Kidney epithelial cell (primary cell): ENCODE data around the gene ZNF98. TPM values are rescaled to one million over a fixed set of nuclear protein-coding genes. Genes with fewer than 3 reads are reported as not detected.

Experiments used
- DNase-seq: peaks from one replicate; pipeline ENCODE4 v3.0.0-alpha.2; 2010; ENCODE audit warnings: low read depth
- H3K27me3 ChIP-seq: 2 replicates; pipeline ENCODE4 v1.6.0; 2011; ENCODE audit warnings: low read length; ENCODE audit not compliant: control insufficient read depth, insufficient read depth
- H3K36me3 ChIP-seq: 2 replicates; pipeline ENCODE4 v1.5.1; 2011; ENCODE audit warnings: low read length; ENCODE audit not compliant: control insufficient read depth, insufficient read depth
- H3K4me3 ChIP-seq: 2 replicates; pipeline ENCODE4 v1.5.1; 2011; ENCODE audit warnings: low read depth, mild to moderate bottlenecking, control low read depth, low read length
- total RNA-seq: library from RNA; depleted of rRNA; stranded (reverse); fragments of >200 nt; gene quantifications from 2 replicates; pipeline ENCODE4 v1.2.3, GENCODE V29; 2015
- TF ChIP-seq, protein P1 (sequence below): IDR thresholded peaks from 2 replicates; pipeline ENCODE4 v1.5.1; 2011; ENCODE audit warnings: mild to moderate bottlenecking, moderate library complexity, low read length, control low read depth, inconsistent platforms; ENCODE audit not compliant: insufficient read depth, poor library complexity, severe bottlenecking

ZNF98 gene
- total RNA-seq = 0.34 and 3.0 TPM in 2 replicates

DNA sequence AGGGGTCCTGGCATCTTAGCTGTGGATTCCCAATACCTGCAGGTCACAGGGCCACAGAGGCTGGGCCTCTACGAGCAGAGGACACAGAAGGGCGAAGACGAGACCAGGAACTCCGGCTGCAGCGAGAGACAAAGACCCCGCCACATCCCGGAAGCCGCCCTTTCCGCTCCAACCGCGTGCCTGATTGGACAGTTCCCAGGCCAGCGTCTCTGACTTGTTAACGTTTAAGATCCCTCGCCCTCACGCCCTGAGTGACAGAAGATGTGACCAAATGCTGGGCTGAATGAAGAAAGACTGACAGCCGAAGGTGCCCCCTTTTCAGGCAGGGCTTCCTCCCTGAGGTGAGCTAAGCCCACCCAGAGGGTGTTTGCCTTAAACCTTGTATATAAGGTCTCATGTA lies at the start of gene ZNF98:
TSS of gene ZNF98 (minus strand) at position 136 of the 400 bp plus-strand sequence. CDS start at position 14, 122 bp downstream.
- H3K4me3 ChIP-seq = no peak within 1 kb of the TSS

DNA sequence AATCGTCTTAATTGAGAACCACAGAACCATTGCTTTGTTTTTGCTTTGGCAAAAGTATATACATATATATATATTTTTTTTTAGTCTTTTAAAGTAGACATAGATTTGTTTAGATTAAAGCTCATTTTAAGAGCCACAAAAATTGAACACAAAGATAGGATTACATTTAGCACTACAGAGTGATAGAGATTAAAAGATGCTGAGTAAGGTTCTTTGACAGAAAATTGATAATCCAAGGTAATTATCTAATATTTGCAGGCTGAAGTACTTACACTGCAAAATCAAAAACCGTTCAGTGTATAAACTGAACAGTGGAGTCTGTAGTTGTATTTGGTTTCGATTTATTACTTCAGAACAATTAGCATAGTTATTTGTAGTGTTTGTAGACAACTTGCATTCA lies 24.5 kb upstream of the ZNF98 start:
- TF ChIP-seq, protein P1, sequence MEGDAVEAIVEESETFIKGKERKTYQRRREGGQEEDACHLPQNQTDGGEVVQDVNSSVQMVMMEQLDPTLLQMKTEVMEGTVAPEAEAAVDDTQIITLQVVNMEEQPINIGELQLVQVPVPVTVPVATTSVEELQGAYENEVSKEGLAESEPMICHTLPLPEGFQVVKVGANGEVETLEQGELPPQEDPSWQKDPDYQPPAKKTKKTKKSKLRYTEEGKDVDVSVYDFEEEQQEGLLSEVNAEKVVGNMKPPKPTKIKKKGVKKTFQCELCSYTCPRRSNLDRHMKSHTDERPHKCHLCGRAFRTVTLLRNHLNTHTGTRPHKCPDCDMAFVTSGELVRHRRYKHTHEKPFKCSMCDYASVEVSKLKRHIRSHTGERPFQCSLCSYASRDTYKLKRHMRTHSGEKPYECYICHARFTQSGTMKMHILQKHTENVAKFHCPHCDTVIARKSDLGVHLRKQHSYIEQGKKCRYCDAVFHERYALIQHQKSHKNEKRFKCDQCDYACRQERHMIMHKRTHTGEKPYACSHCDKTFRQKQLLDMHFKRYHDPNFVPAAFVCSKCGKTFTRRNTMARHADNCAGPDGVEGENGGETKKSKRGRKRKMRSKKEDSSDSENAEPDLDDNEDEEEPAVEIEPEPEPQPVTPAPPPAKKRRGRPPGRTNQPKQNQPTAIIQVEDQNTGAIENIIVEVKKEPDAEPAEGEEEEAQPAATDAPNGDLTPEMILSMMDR = no peak
- DNase-seq = no peak

More for the DNA sequence above, at the start of gene ZNF98:
- DNase-seq = no peak
- TF ChIP-seq, protein P1 = no peak
- no peaks in the 10 kb centered on the region for H3K36me3 ChIP-seq
- H3K27me3 ChIP-seq = no peaks in the 10 kb centered on the region

GRCh38 chr19:22438011-22438410 lies 15.9 kb upstream of the ZNF98 start:
- no peak for DNase-seq
- TF ChIP-seq, protein P1 = no peak
- Histone ChIP-seq H3K27me3 (no peaks in the 10 kb centered on the region), H3K4me3 (no peak overlapping the region), H3K36me3 (no peaks in the 10 kb centered on the region)

More for the DNA sequence above, 24.5 kb upstream of the ZNF98 start:
- no peaks in the 10 kb centered on the region for H3K27me3 ChIP-seq
- H3K36me3 ChIP-seq = no peaks in the 10 kb centered on the region
- no peak overlapping the region for H3K4me3 ChIP-seq

- DNase-seq = no peak
- H3K27me3 ChIP-seq = no peaks in the 10 kb centered on the region
- TF ChIP-seq, protein P1 = no peak
- H3K4me3 ChIP-seq = no peak overlapping the region
- H3K36me3 ChIP-seq = no peaks in the 10 kb centered on the region
Measured at GRCh38 chr19:22427960-22428913, 6.1 kb upstream of the ZNF98 start.

GRCh38 chr19:22427547-22427946 lies 5.4 kb upstream of the ZNF98 start:
- Histone ChIP-seq H3K4me3 (no peak overlapping the region), H3K27me3 (no peaks in the 10 kb centered on the region), H3K36me3 (no peaks in the 10 kb centered on the region)
- no peak for DNase-seq
- TF ChIP-seq, protein P1 = no peak

- DNase-seq = no peak
- Histone ChIP-seq H3K36me3 (no peaks in the 10 kb centered on the region), H3K27me3 (no peaks in the 10 kb centered on the region), H3K4me3 (no peak overlapping the region)
- TF ChIP-seq, protein P1 = no peak
Measured at GRCh38 chr19:22426901-22427300, 4.8 kb upstream of the ZNF98 start.
